Stimulated activated CD4-positive, alpha-beta T cell treated with anti-CD3 and anti-CD28 coated beads, Interleukin-1b, Interleukin-23, amount 100 ng/mL, for 1 hour (primary cell): ENCODE results near the gene INPP4B.

Source experiments
- DNase-seq, 2 donors: peaks; one replicate each; pipeline ENCODE4 v3.0.0-alpha.2; 2020; ENCODE audit warnings: low read depth in 2 of 2

The INPP4B gene

GRCh38 chr4:142009751-142010150, 836.4 kb downstream of the INPP4B start:
- no peak for DNase-seq

- no peak for DNase-seq
These were observed 840.6 kb downstream of the INPP4B start for GRCh38 chr4:142005519-142005918.

- DNase-seq, result no peak
These were observed 846.5 kb downstream of the INPP4B start for GRCh38 chr4:141999446-142000143.

- DNase-seq, result no peak
These were observed 851.0 kb downstream of the INPP4B start for GRCh38 chr4:141995056-141995455.

- no peak for DNase-seq
These were observed 868.7 kb downstream of the INPP4B start for GRCh38 chr4:141977433-141977832.
